ENCODE data around the gene GJA1.

GJA1 gene

DNA sequence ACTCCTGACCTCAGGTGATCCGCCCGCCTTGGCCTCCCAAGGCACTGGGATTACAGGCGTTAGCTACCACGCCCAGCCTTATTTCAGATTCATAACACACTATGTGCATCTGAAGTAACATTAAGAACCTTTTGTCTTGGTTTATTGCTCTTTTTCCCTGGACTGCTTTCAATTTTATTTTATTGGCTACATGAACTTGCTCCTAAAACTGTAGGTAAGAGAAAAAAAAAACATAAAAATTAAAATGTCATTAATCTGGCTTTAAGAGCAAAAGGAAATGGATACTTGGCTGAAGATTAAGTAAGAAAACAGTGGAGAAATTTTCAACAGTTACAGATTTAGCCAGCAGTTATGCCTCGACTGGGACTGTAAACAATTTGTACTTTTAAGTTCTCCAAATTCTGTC is 62.5 kb downstream of the GJA1 start:
- no peak for DNase-seq
- Histone ChIP-seq H3K27me3 (no peaks in the 10 kb centered on the region), H3K36me3 (no peaks in the 10 kb centered on the region), H3K4me3 (ENCODE audit: low read depth, low read length) (no peak overlapping the region), H3K9me3 (no peaks in the 10 kb centered on the region), H3K4me1 (no peaks in the 10 kb centered on the region)
- TF ChIP-seq, protein P1, sequence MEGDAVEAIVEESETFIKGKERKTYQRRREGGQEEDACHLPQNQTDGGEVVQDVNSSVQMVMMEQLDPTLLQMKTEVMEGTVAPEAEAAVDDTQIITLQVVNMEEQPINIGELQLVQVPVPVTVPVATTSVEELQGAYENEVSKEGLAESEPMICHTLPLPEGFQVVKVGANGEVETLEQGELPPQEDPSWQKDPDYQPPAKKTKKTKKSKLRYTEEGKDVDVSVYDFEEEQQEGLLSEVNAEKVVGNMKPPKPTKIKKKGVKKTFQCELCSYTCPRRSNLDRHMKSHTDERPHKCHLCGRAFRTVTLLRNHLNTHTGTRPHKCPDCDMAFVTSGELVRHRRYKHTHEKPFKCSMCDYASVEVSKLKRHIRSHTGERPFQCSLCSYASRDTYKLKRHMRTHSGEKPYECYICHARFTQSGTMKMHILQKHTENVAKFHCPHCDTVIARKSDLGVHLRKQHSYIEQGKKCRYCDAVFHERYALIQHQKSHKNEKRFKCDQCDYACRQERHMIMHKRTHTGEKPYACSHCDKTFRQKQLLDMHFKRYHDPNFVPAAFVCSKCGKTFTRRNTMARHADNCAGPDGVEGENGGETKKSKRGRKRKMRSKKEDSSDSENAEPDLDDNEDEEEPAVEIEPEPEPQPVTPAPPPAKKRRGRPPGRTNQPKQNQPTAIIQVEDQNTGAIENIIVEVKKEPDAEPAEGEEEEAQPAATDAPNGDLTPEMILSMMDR (IDR thresholded peaks at IDR 0.05; ENCODE audit: low read depth, low read length) = no peak

DNA sequence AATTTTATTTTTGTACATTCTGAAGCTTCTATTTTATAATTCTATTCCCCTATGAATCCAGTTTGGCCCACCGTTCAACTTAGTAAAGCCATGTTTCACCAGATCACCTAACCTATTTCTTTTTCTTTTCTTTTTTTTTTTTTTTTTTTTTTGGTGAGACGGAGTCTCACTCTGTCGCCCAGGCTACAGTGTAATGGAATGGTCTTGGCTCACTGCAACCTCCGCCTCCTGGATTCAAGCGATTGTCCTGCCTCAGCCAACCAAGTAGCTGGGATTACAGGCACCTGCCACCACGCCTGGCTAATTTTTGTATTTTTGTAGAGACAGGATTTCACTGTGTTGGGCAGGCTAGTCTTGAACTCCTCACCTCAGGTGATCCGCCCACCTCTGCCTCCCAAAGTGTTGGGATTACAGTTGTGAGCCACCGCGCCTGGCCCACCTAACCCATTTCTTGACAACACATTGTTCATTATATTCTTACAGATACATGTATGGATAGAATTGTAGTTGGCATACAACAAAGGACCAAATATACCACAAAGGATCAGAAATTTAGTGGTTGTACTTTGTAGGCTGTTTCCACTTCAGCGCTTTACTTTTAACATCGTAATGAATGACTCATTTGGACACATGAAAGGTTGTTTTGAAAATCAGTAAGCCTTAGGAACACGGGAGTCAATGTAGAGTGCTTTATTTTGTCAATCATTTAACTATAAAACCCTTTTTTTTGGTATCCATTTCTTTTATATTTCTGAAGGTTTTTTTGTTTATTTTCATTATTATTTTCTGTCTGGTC is 63.2 kb downstream of the GJA1 start:
- DNase-seq = no peak
- Histone ChIP-seq H3K27me3 (no peaks in the 10 kb centered on the region), H3K4me3 (ENCODE audit: low read depth, low read length) (no peak overlapping the region), H3K36me3 (no peaks in the 10 kb centered on the region), H3K9me3 (no peaks in the 10 kb centered on the region), H3K4me1 (no peaks in the 10 kb centered on the region)
- TF ChIP-seq, protein P1 (IDR thresholded peaks at IDR 0.05; ENCODE audit: low read depth, low read length) = no peak

Measured in BE2C (cell line).